Measurements from ENCODE around the gene DHFR.

DHFR gene

GRCh38 chr5:80625230-80625629 is 29.6 kb downstream of the DHFR start:
- H3K36me3 Mint-ChIP-seq = peaks cover 9% of the 10 kb centered on the region
- H3K27ac Mint-ChIP-seq = no peak overlapping the region
- H3K4me1 Mint-ChIP-seq = no peaks in the 10 kb centered on the region
- no peak overlapping the region for H3K4me3 Mint-ChIP-seq
- no peaks in the 10 kb centered on the region for H3K9me3 Mint-ChIP-seq
- no peaks in the 10 kb centered on the region for H3K27me3 Mint-ChIP-seq

- H3K36me3 Mint-ChIP-seq = peaks cover 11% of the 10 kb centered on the region
- H3K27ac Mint-ChIP-seq = no peak overlapping the region
- H3K4me1 Mint-ChIP-seq = no peaks in the 10 kb centered on the region
- H3K9me3 Mint-ChIP-seq = no peaks in the 10 kb centered on the region
- no peaks in the 10 kb centered on the region for H3K27me3 Mint-ChIP-seq
- H3K4me3 Mint-ChIP-seq = no peak overlapping the region
Measured at GRCh38 chr5:80623999-80624398, 30.8 kb downstream of the DHFR start.

GRCh38 chr5:80622756-80623155 is 32.0 kb downstream of the DHFR start:
- H3K4me1 Mint-ChIP-seq = no peaks in the 10 kb centered on the region
- H3K27ac Mint-ChIP-seq = no peak overlapping the region
- no peaks in the 10 kb centered on the region for H3K9me3 Mint-ChIP-seq
- no peak overlapping the region for H3K4me3 Mint-ChIP-seq
- no peaks in the 10 kb centered on the region for H3K27me3 Mint-ChIP-seq
- H3K36me3 Mint-ChIP-seq = peaks cover 14% of the 10 kb centered on the region

- Mint-ChIP-seq H3K4me1 (no peaks in the 10 kb centered on the region), H3K27ac (no peak overlapping the region), H3K27me3 (no peaks in the 10 kb centered on the region), H3K36me3 (peaks cover 14% of the 10 kb centered on the region), H3K4me3 (no peak overlapping the region), H3K9me3 (no peaks in the 10 kb centered on the region)
Measured at GRCh38 chr5:80620211-80620610, 34.6 kb downstream of the DHFR start.

- Mint-ChIP-seq H3K27me3 (no peaks in the 10 kb centered on the region), H3K4me3 (no peak overlapping the region), H3K27ac (no peak overlapping the region), H3K4me1 (no peaks in the 10 kb centered on the region), H3K36me3 (peaks cover 12% of the 10 kb centered on the region), H3K9me3 (no peaks in the 10 kb centered on the region)
Measured at GRCh38 chr5:80619086-80619485, 35.7 kb downstream of the DHFR start.

- H3K27ac Mint-ChIP-seq = no peak overlapping the region
- H3K4me1 Mint-ChIP-seq = no peaks in the 10 kb centered on the region
- no peak overlapping the region for H3K4me3 Mint-ChIP-seq
- H3K9me3 Mint-ChIP-seq = no peaks in the 10 kb centered on the region
- no peaks in the 10 kb centered on the region for H3K27me3 Mint-ChIP-seq
- peaks cover 12% of the 10 kb centered on the region for H3K36me3 Mint-ChIP-seq
Measured at GRCh38 chr5:80618438-80618837, 36.3 kb downstream of the DHFR start.

GRCh38 chr5:80615266-80615914 is 39.4 kb downstream of the DHFR start:
- Mint-ChIP-seq H3K4me3 (no peak overlapping the region), H3K4me1 (no peaks in the 10 kb centered on the region), H3K9me3 (peaks cover 4% of the 10 kb centered on the region), H3K27me3 (no peaks in the 10 kb centered on the region), H3K27ac (no peak overlapping the region), H3K36me3 (peaks cover 10% of the 10 kb centered on the region)

GRCh38 chr5:80609692-80610091 is 45.1 kb downstream of the DHFR start:
- Mint-ChIP-seq H3K27me3 (no peaks in the 10 kb centered on the region), H3K27ac (no peak overlapping the region), H3K36me3 (peaks cover 4% of the 10 kb centered on the region), H3K9me3 (peaks cover 12% of the 10 kb centered on the region), H3K4me1 (no peaks in the 10 kb centered on the region), H3K4me3 (no peak overlapping the region)

- H3K9me3 Mint-ChIP-seq = peaks cover 12% of the 10 kb centered on the region
- H3K27me3 Mint-ChIP-seq = no peaks in the 10 kb centered on the region
- no peak overlapping the region for H3K27ac Mint-ChIP-seq
- peaks cover 4% of the 10 kb centered on the region for H3K36me3 Mint-ChIP-seq
- H3K4me3 Mint-ChIP-seq = no peak overlapping the region
- H3K4me1 Mint-ChIP-seq = no peaks in the 10 kb centered on the region
Measured at GRCh38 chr5:80608731-80609130, 46.1 kb downstream of the DHFR start.

GRCh38 chr5:80607832-80608231 is 47.0 kb downstream of the DHFR start:
- Mint-ChIP-seq H3K4me3 (no peak overlapping the region), H3K4me1 (no peaks in the 10 kb centered on the region), H3K36me3 (peaks cover 4% of the 10 kb centered on the region), H3K9me3 (peaks cover 12% of the 10 kb centered on the region), H3K27me3 (no peaks in the 10 kb centered on the region), H3K27ac (no peak overlapping the region)

GRCh38 chr5:80607343-80607742 is 47.4 kb downstream of the DHFR start:
- no peak overlapping the region for H3K4me3 Mint-ChIP-seq
- H3K27me3 Mint-ChIP-seq = no peaks in the 10 kb centered on the region
- no peak overlapping the region for H3K27ac Mint-ChIP-seq
- H3K36me3 Mint-ChIP-seq = peaks cover 4% of the 10 kb centered on the region
- H3K4me1 Mint-ChIP-seq = no peaks in the 10 kb centered on the region
- peaks cover 12% of the 10 kb centered on the region for H3K9me3 Mint-ChIP-seq

GRCh38 chr5:80600943-80601693 is 53.7 kb downstream of the DHFR start:
- no peak overlapping the region for H3K27ac Mint-ChIP-seq
- no peaks in the 10 kb centered on the region for H3K36me3 Mint-ChIP-seq
- H3K27me3 Mint-ChIP-seq = no peaks in the 10 kb centered on the region
- no peaks in the 10 kb centered on the region for H3K4me1 Mint-ChIP-seq
- no peaks in the 10 kb centered on the region for H3K9me3 Mint-ChIP-seq
- no peak overlapping the region for H3K4me3 Mint-ChIP-seq

- no peaks in the 10 kb centered on the region for H3K27me3 Mint-ChIP-seq
- no peaks in the 10 kb centered on the region for H3K9me3 Mint-ChIP-seq
- no peak overlapping the region for H3K4me3 Mint-ChIP-seq
Measured at GRCh38 chr5:80597500-80597899, 57.3 kb downstream of the DHFR start.

GRCh38 chr5:80594810-80595209 is 60.0 kb downstream of the DHFR start:
- H3K27ac Mint-ChIP-seq = no peak overlapping the region

More at GRCh38 chr5:80597500-80597899, 57.3 kb downstream of the DHFR start:
- no peaks in the 10 kb centered on the region for H3K36me3 Mint-ChIP-seq
- no peaks in the 10 kb centered on the region for H3K4me1 Mint-ChIP-seq
- no peak overlapping the region for H3K27ac Mint-ChIP-seq

GRCh38 chr5:80592761-80593160 is 62.0 kb downstream of the DHFR start:
- Mint-ChIP-seq H3K4me1 (no peaks in the 10 kb centered on the region), H3K9me3 (no peaks in the 10 kb centered on the region), H3K27me3 (no peaks in the 10 kb centered on the region), H3K27ac (no peak overlapping the region), H3K36me3 (no peaks in the 10 kb centered on the region), H3K4me3 (no peak overlapping the region)

More at GRCh38 chr5:80594810-80595209, 60.0 kb downstream of the DHFR start:
- H3K27me3 Mint-ChIP-seq = no peaks in the 10 kb centered on the region
- no peaks in the 10 kb centered on the region for H3K9me3 Mint-ChIP-seq
- H3K4me3 Mint-ChIP-seq = no peak overlapping the region
- no peaks in the 10 kb centered on the region for H3K36me3 Mint-ChIP-seq
- H3K4me1 Mint-ChIP-seq = no peaks in the 10 kb centered on the region

GRCh38 chr5:80592105-80592504 is 62.7 kb downstream of the DHFR start:
- Mint-ChIP-seq H3K36me3 (no peaks in the 10 kb centered on the region), H3K27me3 (no peaks in the 10 kb centered on the region), H3K4me3 (no peak overlapping the region), H3K9me3 (no peaks in the 10 kb centered on the region), H3K27ac (no peak overlapping the region), H3K4me1 (no peaks in the 10 kb centered on the region)
